Measurements from ENCODE around the gene PRKCD. TPM values are rescaled to one million over a fixed set of nuclear protein-coding genes. Genes with fewer than 3 reads are reported as not detected.

The PRKCD gene
- total RNA-seq, 2 experiments from 2014 or later: 9.1 to 10.2 TPM

GRCh38 chr3:53126601-53127000, 34.4 kb upstream of the PRKCD start:
- H3K36me3 Mint-ChIP-seq (ENCODE audit: low read depth): peaks cover 22% of the 10 kb centered on the region
- peaks cover 27% of the 10 kb centered on the region for H3K4me1 Mint-ChIP-seq (ENCODE audit: low read depth)
- H3K9me3 Mint-ChIP-seq: no peaks in the 10 kb centered on the region
- no peak overlapping the region for H3K27ac Mint-ChIP-seq
- intact Hi-C loops (cut with micrococcal nuclease): no loop called here
- no peaks in the 10 kb centered on the region for H3K27me3 Mint-ChIP-seq (ENCODE audit: low read depth)
- CTCF ChIA-PET: interaction anchor here (1.0 to 3.6 kb wide), 2 partner anchors 11 to 70 kb away, joined by 3 to 32 read pairs; no protein-coding TSS in a partner anchor
- H3K4me3 Mint-ChIP-seq: no peak overlapping the region
- DNase-seq: no peak

- no peaks in the 10 kb centered on the region for H3K9me3 Mint-ChIP-seq
- no peaks in the 10 kb centered on the region for H3K27me3 Mint-ChIP-seq (ENCODE audit: low read depth)
- peak overlapping the region; percentile 93 for H3K27ac Mint-ChIP-seq
- intact Hi-C loops (cut with micrococcal nuclease): no loop called here
- H3K4me3 Mint-ChIP-seq: peak overlapping the region; percentile 87
- DNase-seq: no peak
- CTCF ChIA-PET: interaction anchor here (0.5 to 3.6 kb wide), 6 partner anchors 13 to 717 kb away, joined by 3 to 32 read pairs (median 4); no protein-coding TSS in a partner anchor
- H3K36me3 Mint-ChIP-seq (ENCODE audit: low read depth): peaks cover 10% of the 10 kb centered on the region
- H3K4me1 Mint-ChIP-seq (ENCODE audit: low read depth): peaks cover 27% of the 10 kb centered on the region
Observed at GRCh38 chr3:53129344-53129743, 31.7 kb upstream of the PRKCD start.

GRCh38 chr3:53130179-53131061, 30.6 kb upstream of the PRKCD start, which contains the start of gene RFT1:
Gene RFT1 (minus strand): TSS chr3:53130435. CDS start chr3:53130400, 35 bp downstream.
- Mint-ChIP-seq H3K27me3 (ENCODE audit: low read depth) (no peaks in the 10 kb centered on the region), H3K36me3 (ENCODE audit: low read depth) (peaks cover 6% of the 10 kb centered on the region), H3K4me1 (ENCODE audit: low read depth) (peaks cover 27% of the 10 kb centered on the region), H3K9me3 (no peaks in the 10 kb centered on the region), H3K27ac (peak within 1 kb of the TSS; percentile 93), H3K4me3 (peak within 1 kb of the TSS; percentile 87)
- intact Hi-C loops (cut with micrococcal nuclease): loop anchor here (1.0 kb wide), 6 partner anchors 16 to 217 kb away; partner anchors contain the start of genes DCP1A and TKT
- CTCF ChIA-PET: interaction anchor here (0.9 to 7.3 kb wide), 5 partner anchors 15 to 68 kb away, joined by 4 to 160 read pairs (median 15); no protein-coding TSS in a partner anchor
- peak; percentile 99 for DNase-seq

- H3K36me3 Mint-ChIP-seq (ENCODE audit: low read depth): peaks cover 3% of the 10 kb centered on the region
- H3K9me3 Mint-ChIP-seq: no peaks in the 10 kb centered on the region
- no peaks in the 10 kb centered on the region for H3K27me3 Mint-ChIP-seq (ENCODE audit: low read depth)
- H3K4me3 Mint-ChIP-seq: peak overlapping the region; percentile 87
- intact Hi-C loops (cut with micrococcal nuclease): no loop called here
- peak overlapping the region; percentile 93 for H3K27ac Mint-ChIP-seq
- DNase-seq: no peak
- peaks cover 27% of the 10 kb centered on the region for H3K4me1 Mint-ChIP-seq (ENCODE audit: low read depth)
- CTCF ChIA-PET: interaction anchor here (1.2 to 7.3 kb wide), 5 partner anchors 16 to 66 kb away, joined by 3 to 160 read pairs (median 8); no protein-coding TSS in a partner anchor
Observed at GRCh38 chr3:53131096-53131495, 29.9 kb upstream of the PRKCD start.

- Mint-ChIP-seq H3K4me3 (no peak overlapping the region), H3K27ac (peak overlapping the region; percentile 4), H3K36me3 (ENCODE audit: low read depth) (no peaks in the 10 kb centered on the region), H3K27me3 (ENCODE audit: low read depth) (no peaks in the 10 kb centered on the region), H3K9me3 (no peaks in the 10 kb centered on the region), H3K4me1 (ENCODE audit: low read depth) (peaks cover 24% of the 10 kb centered on the region)
- intact Hi-C loops (cut with micrococcal nuclease): no loop called here
- CTCF ChIA-PET: interaction anchor here (0.5 to 7.3 kb wide), 11 partner anchors 10 to 282 kb away, joined by 3 to 160 read pairs (median 6); no protein-coding TSS in a partner anchor
- no peak for DNase-seq
Observed at GRCh38 chr3:53132347-53132746, 28.7 kb upstream of the PRKCD start.

- CTCF ChIA-PET: interaction anchor here (0.7 to 7.3 kb wide), 22 partner anchors 8 to 448 kb away, joined by 3 to 160 read pairs (median 4); partner anchors contain the start of gene PRKCD
- Mint-ChIP-seq H3K4me1 (ENCODE audit: low read depth) (peaks cover 9% of the 10 kb centered on the region), H3K4me3 (no peak overlapping the region), H3K36me3 (ENCODE audit: low read depth) (no peaks in the 10 kb centered on the region), H3K27ac (no peak overlapping the region), H3K9me3 (no peaks in the 10 kb centered on the region), H3K27me3 (ENCODE audit: low read depth) (no peaks in the 10 kb centered on the region)
- peak; percentile 75 for DNase-seq
- intact Hi-C loops (cut with micrococcal nuclease): loop anchor here (1.0 kb wide), 1 partner anchor 62 kb away; no protein-coding TSS in a partner anchor
Observed at GRCh38 chr3:53134631-53135232, 26.3 kb upstream of the PRKCD start.

GRCh38 chr3:53137221-53137620, 23.8 kb upstream of the PRKCD start:
- Mint-ChIP-seq H3K4me1 (ENCODE audit: low read depth) (no peaks in the 10 kb centered on the region), H3K36me3 (ENCODE audit: low read depth) (no peaks in the 10 kb centered on the region), H3K9me3 (no peaks in the 10 kb centered on the region), H3K4me3 (no peak overlapping the region), H3K27me3 (ENCODE audit: low read depth) (no peaks in the 10 kb centered on the region), H3K27ac (no peak overlapping the region)
- intact Hi-C loops (cut with micrococcal nuclease): no loop called here
- no peak for DNase-seq
- CTCF ChIA-PET: interaction anchor here (0.7 to 7.3 kb wide), 3 partner anchors 19 to 60 kb away, joined by 3 to 160 read pairs (median 10); no protein-coding TSS in a partner anchor

GRCh38 chr3:53137835-53138446, 23.1 kb upstream of the PRKCD start:
- no peaks in the 10 kb centered on the region for H3K4me1 Mint-ChIP-seq (ENCODE audit: low read depth)
- CTCF ChIA-PET: interaction anchor here (1.2 to 7.3 kb wide), 2 partner anchors 20 to 60 kb away, joined by 10 to 160 read pairs; no protein-coding TSS in a partner anchor
- no peaks in the 10 kb centered on the region for H3K27me3 Mint-ChIP-seq (ENCODE audit: low read depth)
- H3K9me3 Mint-ChIP-seq: no peaks in the 10 kb centered on the region
- no peak overlapping the region for H3K27ac Mint-ChIP-seq
- no peaks in the 10 kb centered on the region for H3K36me3 Mint-ChIP-seq (ENCODE audit: low read depth)
- intact Hi-C loops (cut with micrococcal nuclease): no loop called here
- no peak overlapping the region for H3K4me3 Mint-ChIP-seq
- DNase-seq: no peak

- intact Hi-C loops (cut with micrococcal nuclease): no loop called here
- H3K27ac Mint-ChIP-seq: no peak overlapping the region
- H3K4me1 Mint-ChIP-seq (ENCODE audit: low read depth): no peaks in the 10 kb centered on the region
- H3K36me3 Mint-ChIP-seq (ENCODE audit: low read depth): no peaks in the 10 kb centered on the region
- DNase-seq: no peak
- H3K9me3 Mint-ChIP-seq: no peaks in the 10 kb centered on the region
- H3K27me3 Mint-ChIP-seq (ENCODE audit: low read depth): no peaks in the 10 kb centered on the region
- CTCF ChIA-PET: interaction anchor here (1.1 kb wide), 1 partner anchor 69 kb away, joined by 3 read pairs; no protein-coding TSS in a partner anchor
- H3K4me3 Mint-ChIP-seq: no peak overlapping the region
Observed at GRCh38 chr3:53139906-53140846, 20.8 kb upstream of the PRKCD start.

- CTCF ChIA-PET: interaction anchor here (0.7 to 3.4 kb wide), 3 partner anchors 8 to 70 kb away, joined by 3 to 14 read pairs (median 3); no protein-coding TSS in a partner anchor
- Mint-ChIP-seq H3K27ac (no peak overlapping the region), H3K4me3 (no peak overlapping the region), H3K36me3 (ENCODE audit: low read depth) (no peaks in the 10 kb centered on the region), H3K4me1 (ENCODE audit: low read depth) (no peaks in the 10 kb centered on the region), H3K9me3 (no peaks in the 10 kb centered on the region), H3K27me3 (ENCODE audit: low read depth) (no peaks in the 10 kb centered on the region)
- peak; percentile 30 for DNase-seq
- intact Hi-C loops (cut with micrococcal nuclease): no loop called here
Observed at GRCh38 chr3:53140847-53141845, 19.9 kb upstream of the PRKCD start.
